SK-N-SH treated with all-trans-retinoic acid at 6 μM for 48 hours (cell line): ENCODE results near the gene TTC38.

Source experiments
- ATAC-seq: fragments of 200-7000 bp; cut with Tn5 transposase; 3 replicates; pipeline ENCODE4 v1.9.1; 2020; ENCODE audit warnings: mild to moderate bottlenecking, moderate library complexity
- ARNTL ChIP-seq: fragments of 450-650 bp; formaldehyde crosslinking; IDR thresholded peaks from 2 replicates; pipeline ENCODE4 v1.5.0; 2020; ENCODE audit warnings: low read depth, mild to moderate bottlenecking, moderate library complexity, borderline replicate concordance
- BACH2 ChIP-seq: fragments of 250-450 bp; sonication (Bioruptor Pico); IDR thresholded peaks from 2 replicates; pipeline ENCODE4 v1.9.0; 2021; ENCODE audit warnings: mild to moderate bottlenecking, borderline replicate concordance
- CREB5 ChIP-seq: fragments of 250-450 bp; sonication (Bioruptor Pico); IDR thresholded peaks from 2 replicates; pipeline ENCODE4 v1.5.1; 2020; ENCODE audit warnings: low read depth, mild to moderate bottlenecking, moderate library complexity
- CSDC2 ChIP-seq: fragments of 250-450 bp; sonication (Bioruptor Pico); IDR thresholded peaks from 2 replicates; pipeline ENCODE4 v1.5.0; 2020; ENCODE audit warnings: mild to moderate bottlenecking, moderate library complexity
- CSRNP3 ChIP-seq: fragments of 250-450 bp; sonication (Bioruptor Pico); IDR thresholded peaks from 2 replicates; pipeline ENCODE4 v1.5.1; 2021; ENCODE audit warnings: mild to moderate bottlenecking, moderate library complexity
- ESRRG ChIP-seq: fragments of 250-450 bp; sonication (Bioruptor Pico); IDR thresholded peaks from 2 replicates; pipeline ENCODE4 v1.6.1; 2021; ENCODE audit warnings: mild to moderate bottlenecking
- ISL1 ChIP-seq: fragments of 250-450 bp; sonication (Bioruptor Pico); IDR thresholded peaks from 2 replicates; pipeline ENCODE4 v2.1.2; 2022; ENCODE audit warnings: mild to moderate bottlenecking, moderate library complexity
- OSR1 ChIP-seq: fragments of 250-450 bp; sonication (Bioruptor Pico); IDR thresholded peaks from 2 replicates; pipeline ENCODE4 v1.8.0; 2022; ENCODE audit warnings: moderate library complexity, mild to moderate bottlenecking, inconsistent platforms
- PATZ1 ChIP-seq: fragments of 250-450 bp; sonication (Bioruptor Pico); IDR thresholded peaks from 2 replicates; pipeline ENCODE4 v1.8.0; 2020; ENCODE audit warnings: mild to moderate bottlenecking, moderate library complexity, borderline replicate concordance
- POU6F1 ChIP-seq: fragments of 250-450 bp; sonication (Bioruptor Pico); IDR thresholded peaks from 2 replicates; pipeline ENCODE4 v1.8.0; 2021; ENCODE audit warnings: low read depth, mild to moderate bottlenecking, moderate library complexity, borderline replicate concordance
- PPARA ChIP-seq: fragments of 250-450 bp; sonication (Bioruptor Pico); IDR thresholded peaks from 2 replicates; pipeline ENCODE4 v1.5.0; 2020; ENCODE audit warnings: mild to moderate bottlenecking, borderline replicate concordance
- SNAI2 ChIP-seq: fragments of 250-450 bp; sonication (Bioruptor Pico); IDR thresholded peaks from 2 replicates; pipeline ENCODE4 v1.5.0; 2020; ENCODE audit warnings: mild to moderate bottlenecking, moderate library complexity
- TCF4 ChIP-seq: fragments of 250-450 bp; sonication (Bioruptor Pico); IDR thresholded peaks from 2 replicates; pipeline ENCODE4 v1.8.0; 2021; ENCODE audit warnings: mild to moderate bottlenecking, moderate library complexity, borderline replicate concordance
- TOX ChIP-seq: fragments of 250-450 bp; sonication (Bioruptor Pico); IDR thresholded peaks from 2 replicates; pipeline ENCODE4 v1.8.0; 2021; ENCODE audit warnings: mild to moderate bottlenecking, moderate library complexity, borderline replicate concordance
- TSHZ2 ChIP-seq: fragments of 250-450 bp; sonication (Bioruptor Pico); IDR thresholded peaks from 2 replicates; pipeline ENCODE4 v1.5.0; 2020; ENCODE audit warnings: mild to moderate bottlenecking, moderate library complexity
- ZFP3 ChIP-seq: fragments of 250-450 bp; sonication (Bioruptor Pico); IDR thresholded peaks from 2 replicates; pipeline ENCODE4 v1.5.0; 2020; ENCODE audit warnings: mild to moderate bottlenecking, moderate library complexity
- ZFP30 ChIP-seq: fragments of 450-650 bp; formaldehyde crosslinking; IDR thresholded peaks from 2 replicates; pipeline ENCODE4 v1.5.0; 2022; ENCODE audit warnings: mild to moderate bottlenecking, moderate library complexity
- ZNF565 ChIP-seq: fragments of 450-650 bp; formaldehyde crosslinking; conservative IDR thresholded peaks from 2 replicates; pipeline ENCODE4 v1.5.0; 2020; ENCODE audit warnings: low read depth, mild to moderate bottlenecking, moderate library complexity
- ZNF70 ChIP-seq: fragments of 450-650 bp; formaldehyde crosslinking; IDR thresholded peaks from 2 replicates; pipeline ENCODE4 v1.5.0; 2020; ENCODE audit warnings: mild to moderate bottlenecking, moderate library complexity
- ZNF8 ChIP-seq: fragments of 450-650 bp; formaldehyde crosslinking; IDR thresholded peaks from 2 replicates; pipeline ENCODE4 v1.5.0; 2020; ENCODE audit warnings: mild to moderate bottlenecking, moderate library complexity

The TTC38 gene

GRCh38 chr22:46320166-46320710 is 52.4 kb downstream of the TTC38 start:
- ATAC-seq: no peak
- no peak for TF ChIP-seq SNAI2
- TF ChIP-seq ZNF8 (CRISPR knock-in tag): no peak
- TF ChIP-seq ZNF70 (CRISPR knock-in tag): no peak
- no peak for TF ChIP-seq TSHZ2
- no peak for TF ChIP-seq BACH2 (CRISPR knock-in tag)
- TF ChIP-seq POU6F1 (CRISPR knock-in tag): no peak
- TF ChIP-seq ESRRG (CRISPR knock-in tag): no peak
- TF ChIP-seq TOX (CRISPR knock-in tag): no peak
- TF ChIP-seq ZFP3 (CRISPR knock-in tag): no peak
- TF ChIP-seq PATZ1 (CRISPR knock-in tag): no peak
- no peak for TF ChIP-seq TCF4 (CRISPR knock-in tag)
- TF ChIP-seq CREB5: no peak
- no peak for TF ChIP-seq OSR1
- no peak for TF ChIP-seq PPARA (CRISPR knock-in tag)
- TF ChIP-seq ZNF565 (CRISPR knock-in tag): no peak
- TF ChIP-seq CSRNP3 (CRISPR knock-in tag): no peak
- no peak for TF ChIP-seq CSDC2 (CRISPR knock-in tag)
- TF ChIP-seq ISL1: no peak

GRCh38 chr22:46320716-46321386 is 53.0 kb downstream of the TTC38 start:
- TF ChIP-seq ISL1 (no peak), SNAI2 (no peak), ZNF70 (CRISPR knock-in tag) (no peak), ARNTL (CRISPR knock-in tag) (no peak), TCF4 (CRISPR knock-in tag) (no peak), ZFP3 (CRISPR knock-in tag) (no peak), ZNF565 (CRISPR knock-in tag) (no peak), BACH2 (CRISPR knock-in tag) (no peak), OSR1 (no peak), ZNF8 (CRISPR knock-in tag) (no peak), ZFP30 (CRISPR knock-in tag) (no peak), PATZ1 (CRISPR knock-in tag) (no peak), CSDC2 (CRISPR knock-in tag) (no peak), CREB5 (no peak), ESRRG (CRISPR knock-in tag) (no peak)
- TF ChIP-seq, all 23 proteins: peak for 0
- no peak for ATAC-seq
